Endodermal cell (in vitro differentiated cells): ENCODE results near the gene SEMA5A. TPM values are rescaled to one million over a fixed set of nuclear protein-coding genes. Genes with fewer than 3 reads are reported as not detected.

Experiments used
- DNase-seq: peaks from one replicate; pipeline ENCODE4 v3.0.0-alpha.2; 2017
- H3K27ac ChIP-seq: 2 replicates; pipeline ENCODE4 v1.5.1; 2013; ENCODE audit warnings: mild to moderate bottlenecking, low read depth, low read length, moderate library complexity
- H3K27me3 ChIP-seq: 2 replicates; pipeline ENCODE4 v1.6.1; 2013; ENCODE audit warnings: mild to moderate bottlenecking, low read length, moderate library complexity; ENCODE audit not compliant: insufficient read depth, control insufficient read depth, poor library complexity, severe bottlenecking
- H3K36me3 ChIP-seq: 2 replicates; pipeline ENCODE4 v1.7.0; 2013; ENCODE audit warnings: mild to moderate bottlenecking, low read length, moderate library complexity; ENCODE audit not compliant: control insufficient read depth, insufficient read depth
- H3K4me1 ChIP-seq: one replicate; pipeline ENCODE4 v1.7.0; 2013; ENCODE audit warnings: low read length; ENCODE audit not compliant: control insufficient read depth, insufficient read depth
- H3K4me3 ChIP-seq: 2 replicates; pipeline ENCODE4 v1.5.1; 2013; ENCODE audit warnings: mild to moderate bottlenecking, low read length, moderate library complexity
- H3K9ac ChIP-seq: 2 replicates; pipeline ENCODE4 v1.6.1; 2013; ENCODE audit warnings: mild to moderate bottlenecking, low read length, moderate library complexity; ENCODE audit not compliant: poor library complexity, severe bottlenecking; ENCODE audit errors: extremely low read depth
- H3K9me3 ChIP-seq: 2 replicates; pipeline ENCODE4 v1.6.1; 2013; ENCODE audit warnings: mild to moderate bottlenecking, low read length, moderate library complexity; ENCODE audit not compliant: control insufficient read depth
- H3K27ac Mint-ChIP-seq: 2 replicates; pipeline ENCODE4 v1.8.0; 2020; ENCODE audit warnings: mixed read lengths
- H3K27me3 Mint-ChIP-seq: 2 replicates; pipeline ENCODE4 v1.8.0; 2021; ENCODE audit warnings: mild to moderate bottlenecking, mixed read lengths; ENCODE audit not compliant: insufficient read depth
- H3K36me3 Mint-ChIP-seq: 2 replicates; pipeline ENCODE4 v1.8.0; 2020; ENCODE audit warnings: low read depth, mixed read lengths
- H3K4me1 Mint-ChIP-seq: 2 replicates; pipeline ENCODE4 v1.8.0; 2020; ENCODE audit warnings: mixed read lengths
- H3K4me3 Mint-ChIP-seq: 2 replicates; pipeline ENCODE4 v1.8.0; 2020; ENCODE audit warnings: mild to moderate bottlenecking, moderate library complexity, mixed read lengths
- H3K9me3 Mint-ChIP-seq: 2 replicates; pipeline ENCODE4 v1.8.0; 2020; ENCODE audit warnings: mild to moderate bottlenecking, mixed read lengths
- CTCF ChIP-seq: fragments of 200-600 bp; sonication (generic); conservative IDR thresholded peaks from 2 replicates; pipeline ENCODE4 v1.5.0; 2021; ENCODE audit warnings: antibody characterized with exemption, mild to moderate bottlenecking
- WGBS, 2 experiments: methylation state at CpG; one replicate each; pipeline versions ENCODE4 v1.1.5 to v1.1.7; 2013; ENCODE audit warnings: missing lambda C conversion rate in 2 of 2, mixed read lengths in 1 of 2; ENCODE audit not compliant: insufficient coverage in 1 of 2, insufficient read length in 1 of 2; 5-methylcytosine and 5-hydroxymethylcytosine counted together
- total RNA-seq, 2 donors: library from RNA; stranded (reverse); fragmentation: NEBNext Ultra II Directional in 1 of 2; extraction: Animal tissue kit (Norgen Biotek cat#: 25700) in 1 of 2; gene quantifications; 2 replicates in 1 of 2; 3 replicates in 1 of 2; pipeline ENCODE4 v1.2.1, GENCODE V29; 2021

Gene SEMA5A
- total RNA-seq, 2 donors from 2014 or later = 46.8 to 77.8 TPM

GRCh38 chr5:9301200-9301599, 244.7 kb downstream of the SEMA5A start:
- TF ChIP-seq CTCF = no peak
- Histone ChIP-seq H3K27ac (no peak overlapping the region), H3K4me1 (no peaks in the 10 kb centered on the region), H3K4me3 (no peak overlapping the region), H3K36me3 (peaks cover 24% of the 10 kb centered on the region), H3K9ac (no peak overlapping the region), H3K27me3 (no peaks in the 10 kb centered on the region), H3K9me3 (no peaks in the 10 kb centered on the region)
- Mint-ChIP-seq H3K36me3 (peaks cover 8% of the 10 kb centered on the region), H3K4me1 (no peaks in the 10 kb centered on the region), H3K27ac (no peak overlapping the region), H3K9me3 (no peaks in the 10 kb centered on the region), H3K27me3 (no peaks in the 10 kb centered on the region), H3K4me3 (no peak overlapping the region)
- WGBS, 2 experiments = 82 to 88% methylated on average over 6 of the region's 6 CpGs
- DNase-seq = no peak

GRCh38 chr5:9297134-9297533, 248.7 kb downstream of the SEMA5A start:
- 43 to 69% methylated on average over 2 to 4 of the region's 4 CpGs for WGBS, 2 experiments
- no peak for DNase-seq
- H3K36me3 ChIP-seq = peaks cover 35% of the 10 kb centered on the region

DNA sequence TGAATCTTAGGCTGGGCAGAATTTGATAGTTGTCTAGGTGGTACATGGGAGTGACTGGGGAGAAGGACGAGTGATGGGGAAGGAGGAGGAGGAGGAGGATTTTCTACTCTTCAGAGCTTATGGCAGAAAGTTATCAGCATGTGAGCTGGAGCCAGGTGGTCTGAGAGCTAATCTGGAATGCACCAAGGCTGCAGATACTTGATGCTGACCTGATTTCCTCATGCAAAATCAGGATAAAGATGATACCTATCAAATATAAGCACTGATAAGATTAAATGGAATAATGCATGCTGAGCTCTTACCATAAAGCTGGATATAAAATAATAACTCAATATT, 250.4 kb downstream of the SEMA5A start:
- Histone ChIP-seq H3K27ac (no peak overlapping the region), H3K9me3 (no peaks in the 10 kb centered on the region), H3K27me3 (no peaks in the 10 kb centered on the region), H3K4me3 (no peak overlapping the region), H3K9ac (no peak overlapping the region), H3K4me1 (no peaks in the 10 kb centered on the region), H3K36me3 (peaks cover 25% of the 10 kb centered on the region)
- DNase-seq = no peak
- H3K36me3 Mint-ChIP-seq = peaks cover 6% of the 10 kb centered on the region
- H3K4me1 Mint-ChIP-seq = peaks cover 2% of the 10 kb centered on the region
- no peaks in the 10 kb centered on the region for H3K27me3 Mint-ChIP-seq
- H3K4me3 Mint-ChIP-seq = no peak overlapping the region
- 67 to 75% methylated on average over 1 of the region's 1 CpG for WGBS, 2 experiments
- no peak for TF ChIP-seq CTCF
- H3K9me3 Mint-ChIP-seq = no peaks in the 10 kb centered on the region
- no peak overlapping the region for H3K27ac Mint-ChIP-seq

More at GRCh38 chr5:9297134-9297533, 248.7 kb downstream of the SEMA5A start:
- Histone ChIP-seq H3K9me3 (no peaks in the 10 kb centered on the region), H3K4me1 (no peaks in the 10 kb centered on the region), H3K27me3 (no peaks in the 10 kb centered on the region), H3K27ac (no peak overlapping the region), H3K4me3 (no peak overlapping the region), H3K9ac (no peak overlapping the region)
- H3K4me1 Mint-ChIP-seq = peaks cover 2% of the 10 kb centered on the region
- H3K9me3 Mint-ChIP-seq = no peaks in the 10 kb centered on the region
- peaks cover 8% of the 10 kb centered on the region for H3K36me3 Mint-ChIP-seq
- H3K27me3 Mint-ChIP-seq = no peaks in the 10 kb centered on the region
- no peak overlapping the region for H3K27ac Mint-ChIP-seq
- no peak overlapping the region for H3K4me3 Mint-ChIP-seq
- TF ChIP-seq CTCF = no peak
